ENCODE results near the gene C1QA.

C1QA gene

DNA sequence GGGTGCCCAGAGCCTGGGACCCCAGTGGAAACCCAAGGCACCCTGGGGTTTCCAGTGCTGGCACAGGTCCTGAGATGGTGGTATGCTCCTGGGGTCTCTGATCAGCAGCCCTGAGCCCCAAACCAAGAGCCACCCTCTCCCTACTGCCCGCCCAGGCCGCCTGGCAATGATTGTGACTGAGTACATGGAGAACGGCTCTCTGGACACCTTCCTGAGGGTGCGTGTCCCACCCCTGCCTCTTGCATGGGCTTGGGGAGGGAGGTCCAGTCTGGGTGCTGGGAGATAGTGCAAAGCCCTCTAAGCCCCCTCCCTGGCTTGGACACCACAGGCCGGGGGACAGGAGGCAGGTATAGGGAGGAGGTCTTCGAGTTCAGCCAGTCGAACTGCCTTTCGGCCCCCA is 38.4 kb upstream of the C1QA start:
- Histone ChIP-seq H3K36me3 (ENCODE audit: control insufficient read depth, insufficient read depth, low read length) (no peaks in the 10 kb centered on the region), H3K27me3 (ENCODE audit: control insufficient read depth, insufficient read depth, low read length) (no peaks in the 10 kb centered on the region), H3K27ac (no peak overlapping the region), H3K4me3 (ENCODE audit: low read depth, low read length) (no peak overlapping the region), H3K4me2 (ENCODE audit: low read length) (no peak overlapping the region), H2AFZ (no peak overlapping the region), H3K79me2 (no peaks in the 10 kb centered on the region), H3K9me3 (ENCODE audit: control insufficient read depth, low read length) (no peaks in the 10 kb centered on the region), H3K4me1 (no peaks in the 10 kb centered on the region), H3K9ac (no peak overlapping the region)
- TF ChIP-seq, protein P1, sequence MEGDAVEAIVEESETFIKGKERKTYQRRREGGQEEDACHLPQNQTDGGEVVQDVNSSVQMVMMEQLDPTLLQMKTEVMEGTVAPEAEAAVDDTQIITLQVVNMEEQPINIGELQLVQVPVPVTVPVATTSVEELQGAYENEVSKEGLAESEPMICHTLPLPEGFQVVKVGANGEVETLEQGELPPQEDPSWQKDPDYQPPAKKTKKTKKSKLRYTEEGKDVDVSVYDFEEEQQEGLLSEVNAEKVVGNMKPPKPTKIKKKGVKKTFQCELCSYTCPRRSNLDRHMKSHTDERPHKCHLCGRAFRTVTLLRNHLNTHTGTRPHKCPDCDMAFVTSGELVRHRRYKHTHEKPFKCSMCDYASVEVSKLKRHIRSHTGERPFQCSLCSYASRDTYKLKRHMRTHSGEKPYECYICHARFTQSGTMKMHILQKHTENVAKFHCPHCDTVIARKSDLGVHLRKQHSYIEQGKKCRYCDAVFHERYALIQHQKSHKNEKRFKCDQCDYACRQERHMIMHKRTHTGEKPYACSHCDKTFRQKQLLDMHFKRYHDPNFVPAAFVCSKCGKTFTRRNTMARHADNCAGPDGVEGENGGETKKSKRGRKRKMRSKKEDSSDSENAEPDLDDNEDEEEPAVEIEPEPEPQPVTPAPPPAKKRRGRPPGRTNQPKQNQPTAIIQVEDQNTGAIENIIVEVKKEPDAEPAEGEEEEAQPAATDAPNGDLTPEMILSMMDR (IDR thresholded peaks at IDR 0.05), result no peak

DNA sequence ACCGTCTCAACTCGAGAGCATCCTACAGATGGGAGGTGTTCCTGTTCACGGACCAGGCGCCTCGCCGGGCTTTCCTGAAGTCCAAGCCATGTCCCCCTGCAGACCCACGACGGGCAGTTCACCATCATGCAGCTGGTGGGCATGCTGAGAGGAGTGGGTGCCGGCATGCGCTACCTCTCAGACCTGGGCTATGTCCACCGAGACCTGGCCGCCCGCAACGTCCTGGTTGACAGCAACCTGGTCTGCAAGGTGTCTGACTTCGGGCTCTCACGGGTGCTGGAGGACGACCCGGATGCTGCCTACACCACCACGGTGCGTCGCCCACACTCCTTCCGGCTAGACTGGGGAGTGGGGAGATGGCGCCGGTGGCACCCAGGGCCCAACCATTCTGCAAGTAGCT is 37.7 kb upstream of the C1QA start:
- no peaks in the 10 kb centered on the region for H3K79me2 ChIP-seq
- H3K4me1 ChIP-seq, result no peaks in the 10 kb centered on the region
- no peak overlapping the region for H3K27ac ChIP-seq
- no peaks in the 10 kb centered on the region for H3K27me3 ChIP-seq (ENCODE audit: control insufficient read depth, insufficient read depth, low read length)
- H3K9me3 ChIP-seq (ENCODE audit: control insufficient read depth, low read length), result no peaks in the 10 kb centered on the region
- H2AFZ ChIP-seq, result no peak overlapping the region
- no peak overlapping the region for H3K9ac ChIP-seq
- no peak overlapping the region for H3K4me2 ChIP-seq (ENCODE audit: low read length)
- no peaks in the 10 kb centered on the region for H3K36me3 ChIP-seq (ENCODE audit: control insufficient read depth, insufficient read depth, low read length)
- TF ChIP-seq, protein P1 (IDR thresholded peaks at IDR 0.05), result no peak
- no peak overlapping the region for H3K4me3 ChIP-seq (ENCODE audit: low read depth, low read length)

DNA sequence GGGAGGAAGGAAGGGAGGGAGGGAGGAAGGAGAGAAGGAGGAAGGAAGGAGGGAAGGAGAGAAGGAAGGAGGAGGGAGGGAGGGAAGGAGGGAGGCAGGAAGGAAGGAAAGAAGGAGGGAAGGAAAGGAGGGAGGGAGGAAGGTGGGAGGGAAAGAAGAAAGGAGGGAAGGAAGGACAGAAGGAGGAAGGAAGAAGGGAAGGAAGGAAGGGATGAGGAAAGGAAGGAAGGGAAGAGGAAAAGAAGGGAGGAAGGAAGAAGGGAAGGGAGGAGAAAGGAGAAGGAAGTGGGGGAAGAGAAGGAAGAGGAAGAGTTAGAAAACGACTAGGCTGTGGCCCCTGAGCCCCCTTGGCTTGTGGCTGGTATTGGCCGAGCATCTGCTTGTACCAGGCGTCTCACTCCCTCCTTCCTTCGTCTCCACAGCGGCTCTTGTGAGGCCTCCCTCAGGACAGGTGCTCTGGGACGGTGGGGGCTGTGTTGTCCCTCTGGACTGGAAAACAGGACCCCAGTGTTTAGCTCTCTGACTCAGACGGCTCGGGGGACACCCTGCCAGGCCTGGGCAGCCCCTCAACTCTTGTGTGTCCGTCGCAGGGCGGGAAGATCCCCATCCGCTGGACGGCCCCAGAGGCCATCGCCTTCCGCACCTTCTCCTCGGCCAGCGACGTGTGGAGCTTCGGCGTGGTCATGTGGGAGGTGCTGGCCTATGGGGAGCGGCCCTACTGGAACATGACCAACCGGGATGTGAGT is 36.2 kb upstream of the C1QA start:
- Histone ChIP-seq H3K36me3 (ENCODE audit: control insufficient read depth, insufficient read depth, low read length) (no peaks in the 10 kb centered on the region), H3K4me3 (ENCODE audit: low read depth, low read length) (no peak overlapping the region), H3K27me3 (ENCODE audit: control insufficient read depth, insufficient read depth, low read length) (no peaks in the 10 kb centered on the region), H3K79me2 (no peaks in the 10 kb centered on the region), H2AFZ (no peak overlapping the region), H3K27ac (no peak overlapping the region), H3K4me1 (no peaks in the 10 kb centered on the region), H3K4me2 (ENCODE audit: low read length) (no peak overlapping the region), H3K9me3 (ENCODE audit: control insufficient read depth, low read length) (no peaks in the 10 kb centered on the region), H3K9ac (no peak overlapping the region)
- TF ChIP-seq, protein P1 (IDR thresholded peaks at IDR 0.05), result no peak

DNA sequence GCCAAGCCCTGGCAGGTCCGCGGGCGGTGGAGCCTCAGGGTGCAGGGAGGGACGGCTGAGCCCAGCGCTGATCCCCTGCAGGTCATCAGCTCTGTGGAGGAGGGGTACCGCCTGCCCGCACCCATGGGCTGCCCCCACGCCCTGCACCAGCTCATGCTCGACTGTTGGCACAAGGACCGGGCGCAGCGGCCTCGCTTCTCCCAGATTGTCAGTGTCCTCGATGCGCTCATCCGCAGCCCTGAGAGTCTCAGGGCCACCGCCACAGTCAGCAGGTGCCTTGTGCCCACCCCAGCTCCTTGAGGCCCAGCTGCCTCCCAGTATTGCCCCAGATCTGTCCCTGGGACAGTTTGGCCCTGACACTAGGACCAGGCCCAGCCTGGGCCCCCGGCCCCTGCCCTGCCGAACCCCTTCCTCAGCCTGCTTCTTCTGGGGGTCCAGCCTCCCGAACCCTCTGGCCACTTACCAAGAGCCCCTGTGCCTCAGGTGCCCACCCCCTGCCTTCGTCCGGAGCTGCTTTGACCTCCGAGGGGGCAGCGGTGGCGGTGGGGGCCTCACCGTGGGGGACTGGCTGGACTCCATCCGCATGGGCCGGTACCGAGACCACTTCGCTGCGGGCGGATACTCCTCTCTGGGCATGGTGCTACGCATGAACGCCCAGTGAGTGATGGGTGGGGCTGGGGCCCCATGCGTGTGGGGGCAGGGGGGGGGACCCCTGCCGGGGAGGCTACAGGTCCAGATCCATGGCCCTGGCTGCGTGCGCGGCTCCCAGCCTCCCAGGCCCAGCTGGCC is 35.4 kb upstream of the C1QA start:
- Histone ChIP-seq H3K79me2 (no peaks in the 10 kb centered on the region), H3K4me1 (peaks cover 2% of the 10 kb centered on the region), H3K36me3 (ENCODE audit: control insufficient read depth, insufficient read depth, low read length) (no peaks in the 10 kb centered on the region), H3K4me3 (ENCODE audit: low read depth, low read length) (no peak overlapping the region), H3K9ac (no peak overlapping the region), H3K27ac (no peak overlapping the region), H3K27me3 (ENCODE audit: control insufficient read depth, insufficient read depth, low read length) (no peaks in the 10 kb centered on the region), H3K9me3 (ENCODE audit: control insufficient read depth, low read length) (no peaks in the 10 kb centered on the region), H2AFZ (no peak overlapping the region), H3K4me2 (ENCODE audit: low read length) (no peak overlapping the region)
- TF ChIP-seq, protein P1 (IDR thresholded peaks at IDR 0.05), result no peak
